NT2/D1 (cell line): ENCODE measurements around the gene IDH1.

Source experiments
- SUZ12 ChIP-seq: IDR thresholded peaks from 2 replicates; pipeline ENCODE4 v1.6.1; 2011; ENCODE audit not compliant: insufficient read length, insufficient read depth; ENCODE audit errors: extremely low read depth
- YY1 ChIP-seq: IDR thresholded peaks from 2 replicates; pipeline ENCODE4 v1.6.1; 2011; ENCODE audit not compliant: insufficient read length, insufficient read depth
- ZNF274 ChIP-seq: IDR thresholded peaks from 2 replicates; pipeline ENCODE4 v1.6.1; 2011; ENCODE audit warnings: mild to moderate bottlenecking, low read depth, low read length

- TF ChIP-seq ZNF274 = no peak
- TF ChIP-seq SUZ12 = no peak
- no peak for TF ChIP-seq YY1
These were observed 44.0 kb downstream of the IDH1 start for GRCh38 chr2:208210688-208211451.
